GM23338 (cell line): ENCODE data around the gene CDH7. TPM values are rescaled to one million over a fixed set of nuclear protein-coding genes. Genes with fewer than 3 reads are reported as not detected.

Experiments used
- ATAC-seq: fragments of 200-7000 bp; cut with Tn5 transposase; 3 replicates; pipeline ENCODE4 v1.9.1; 2020
- DNase-seq: peaks from one replicate; pipeline ENCODE4 v3.0.0-alpha.2; 2015; ENCODE audit warnings: low spot score
- H2AFZ ChIP-seq: fragments of 200-600 bp; sonication (generic); 2 replicates; pipeline ENCODE4 v1.8.0; 2016; ENCODE audit warnings: antibody characterized with exemption, mild to moderate bottlenecking, moderate library complexity
- H3F3A ChIP-seq: fragments of 200-600 bp; sonication (generic); replicated peaks from 2 replicates; pipeline ENCODE4 v1.8.0; 2017; ENCODE audit warnings: antibody characterized with exemption, mixed run types, low read depth
- H3K27ac ChIP-seq: fragments of 200-600 bp; sonication (generic); 2 replicates; pipeline ENCODE4 v1.6.1; 2016; ENCODE audit warnings: low read depth
- H3K27me3 ChIP-seq: fragments of 200-600 bp; sonication (generic); 2 replicates; pipeline ENCODE4 v1.8.0; 2016; ENCODE audit warnings: mild to moderate bottlenecking, mixed run types, moderate library complexity; ENCODE audit not compliant: insufficient read depth
- H3K36me3 ChIP-seq: fragments of 200-600 bp; sonication (generic); 2 replicates; pipeline ENCODE4 v1.8.0; 2016; ENCODE audit warnings: mild to moderate bottlenecking; ENCODE audit not compliant: insufficient read depth
- H3K4me1 ChIP-seq: fragments of 200-600 bp; sonication (generic); 2 replicates; pipeline ENCODE4 v1.8.0; 2016; ENCODE audit warnings: mild to moderate bottlenecking, moderate library complexity; ENCODE audit not compliant: insufficient read depth
- H3K4me2 ChIP-seq: fragments of 200-600 bp; sonication (generic); 2 replicates; pipeline ENCODE4 v1.7.1; 2017; ENCODE audit warnings: mixed run types
- H3K4me3 ChIP-seq: fragments of 200-600 bp; sonication (generic); 2 replicates; pipeline ENCODE4 v1.6.1; 2016; ENCODE audit warnings: mixed run types
- H3K79me2 ChIP-seq: fragments of 200-600 bp; sonication (generic); replicated peaks from 2 replicates; pipeline ENCODE4 v1.8.0; 2017; ENCODE audit warnings: mild to moderate bottlenecking; ENCODE audit not compliant: insufficient read depth
- H3K9me2 ChIP-seq: fragments of 200-600 bp; sonication (generic); 2 replicates; pipeline ENCODE4 v1.8.0; 2017; ENCODE audit not compliant: insufficient read depth
- H4K20me1 ChIP-seq: fragments of 200-600 bp; sonication (generic); replicated peaks from 2 replicates; pipeline ENCODE4 v1.8.0; 2017; ENCODE audit warnings: mild to moderate bottlenecking; ENCODE audit not compliant: insufficient read depth
- H3K27ac Mint-ChIP-seq: 2 replicates; pipeline ENCODE4 v1.8.0; 2020; ENCODE audit warnings: inconsistent platforms, mild to moderate bottlenecking, moderate library complexity, mixed read lengths
- H3K27me3 Mint-ChIP-seq: 3 replicates; pipeline ENCODE4 v1.8.0; 2022; ENCODE audit warnings: low read depth, mild to moderate bottlenecking, moderate library complexity, mixed read lengths, inconsistent platforms; ENCODE audit not compliant: insufficient read depth, poor library complexity
- H3K36me3 Mint-ChIP-seq: 3 replicates; pipeline ENCODE4 v1.8.0; 2021; ENCODE audit warnings: low read depth, mild to moderate bottlenecking, inconsistent platforms, moderate library complexity, mixed read lengths
- H3K4me1 Mint-ChIP-seq: 3 replicates; pipeline ENCODE4 v1.8.0; 2020; ENCODE audit warnings: mild to moderate bottlenecking, inconsistent platforms, mixed read lengths
- H3K4me3 Mint-ChIP-seq: 3 replicates; pipeline ENCODE4 v1.8.0; 2021; ENCODE audit warnings: moderate library complexity, mild to moderate bottlenecking, inconsistent platforms, mixed read lengths
- H3K9me3 Mint-ChIP-seq: 3 replicates; pipeline ENCODE4 v1.8.0; 2020; ENCODE audit warnings: moderate library complexity, mild to moderate bottlenecking, inconsistent platforms, mixed read lengths
- CREB1 ChIP-seq: fragments of 250-450 bp; sonication (Bioruptor Pico); IDR thresholded peaks from 2 replicates; pipeline ENCODE4 v1.5.0; 2020; ENCODE audit warnings: low read depth, mild to moderate bottlenecking, moderate library complexity
- EZH2 ChIP-seq: fragments of 200-600 bp; sonication (generic); IDR thresholded peaks from one replicate; pipeline ENCODE4 v1.8.0; 2017; ENCODE audit warnings: antibody characterized with exemption, mild to moderate bottlenecking, low read depth; ENCODE audit not compliant: unreplicated experiment
- EZH2phosphoT487 ChIP-seq: fragments of 200-600 bp; sonication (generic); IDR thresholded peaks from one replicate; pipeline ENCODE4 v1.8.1; 2018; ENCODE audit warnings: antibody characterized with exemption; ENCODE audit not compliant: unreplicated experiment
- JUNB ChIP-seq: IDR thresholded peaks from one replicate; pipeline ENCODE4 v1.6.1; 2016; ENCODE audit warnings: antibody characterized with exemption; ENCODE audit not compliant: unreplicated experiment
- NANOG ChIP-seq: IDR thresholded peaks from 2 replicates; pipeline ENCODE4 v1.6.1; 2016; ENCODE audit warnings: antibody characterized with exemption, borderline replicate concordance
- STAT1 ChIP-seq: IDR thresholded peaks from one replicate; pipeline ENCODE4 v1.6.1; 2016; ENCODE audit warnings: antibody characterized with exemption; ENCODE audit not compliant: unreplicated experiment
- ZNF114 ChIP-seq: fragments of 250-450 bp; sonication (Bioruptor Pico); IDR thresholded peaks from 2 replicates; pipeline ENCODE4 v1.5.0; 2020; ENCODE audit warnings: mild to moderate bottlenecking, moderate library complexity
- ZNF331 ChIP-seq: fragments of 250-450 bp; sonication (Bioruptor Pico); IDR thresholded peaks from 2 replicates; pipeline ENCODE4 v1.5.0; 2020; ENCODE audit warnings: low read depth, mild to moderate bottlenecking, moderate library complexity
- polyA plus RNA-seq: library from polyadenylated mRNA; unstranded; fragments of >200 nt; fragmentation: Nextera tagmentation; extraction: Ambion mirVana; gene quantifications from 2 replicates; pipeline ENCODE4 v1.2.1, GENCODE V29; 2016
- total RNA-seq: library from RNA; depleted of rRNA; stranded (reverse); fragments of >200 nt; shearing (Covaris generic); gene quantifications from 2 replicates; pipeline ENCODE4 v1.2.3, GENCODE V29; 2014
- TF ChIP-seq, protein P1 (sequence below), 2 experiments: fragments of 200-600 bp in 1 of 2; sonication (generic) in 1 of 2; conservative IDR thresholded peaks; 2 replicates each; pipeline versions ENCODE4 v1.5.1 to v1.6.1; 2016 to 2017; ENCODE audit warnings: antibody characterized with exemption in 2 of 2, low read depth in 2 of 2, mild to moderate bottlenecking in 2 of 2, moderate library complexity in 1 of 2
- TF ChIP-seq, protein P2 (sequence below): fragments of 250-450 bp; sonication (Bioruptor Pico); IDR thresholded peaks from 2 replicates; pipeline ENCODE4 v1.5.0; 2020; ENCODE audit warnings: mild to moderate bottlenecking, moderate library complexity

CDH7 gene
- total and polyA plus RNA-seq, 2 experiments from 2014 or later, result 1.8 TPM

DNA sequence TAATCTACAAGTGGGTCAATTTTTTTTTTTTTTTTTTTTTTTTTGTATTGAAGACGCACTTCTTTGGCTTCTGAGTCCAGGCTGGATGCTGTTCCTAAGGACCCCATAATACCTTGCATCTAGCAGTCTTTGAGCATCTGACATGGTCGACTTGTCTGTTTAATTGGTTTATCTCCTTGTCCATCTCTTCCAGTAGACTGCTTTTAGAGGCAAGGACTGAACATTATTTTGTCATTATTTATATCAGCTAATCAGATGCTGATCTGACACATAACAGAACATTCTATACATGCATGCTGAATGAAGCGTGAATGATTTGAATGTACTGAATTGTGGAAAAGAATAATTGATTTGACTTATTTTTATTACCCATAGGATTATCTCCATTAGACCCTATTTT is 118.7 kb downstream of the CDH7 start:
- DNase-seq (no peak), ATAC-seq (no peak)
- no peak overlapping the region for H3K4me3 Mint-ChIP-seq
- no peak overlapping the region for H3K27ac Mint-ChIP-seq
- no peaks in the 10 kb centered on the region for H3F3A ChIP-seq
- H3K27ac ChIP-seq, result no peak overlapping the region
- H3K36me3 Mint-ChIP-seq, result no peaks in the 10 kb centered on the region
- no peaks in the 10 kb centered on the region for H3K36me3 ChIP-seq
- H3K27me3 ChIP-seq, result no peaks in the 10 kb centered on the region
- no peaks in the 10 kb centered on the region for H3K4me1 Mint-ChIP-seq
- no peak overlapping the region for H2AFZ ChIP-seq
- no peak overlapping the region for H3K4me2 ChIP-seq
- H4K20me1 ChIP-seq, result no peaks in the 10 kb centered on the region
- no peaks in the 10 kb centered on the region for H3K9me3 Mint-ChIP-seq
- no peaks in the 10 kb centered on the region for H3K9me2 ChIP-seq
- no peaks in the 10 kb centered on the region for H3K27me3 Mint-ChIP-seq
- no peaks in the 10 kb centered on the region for H3K79me2 ChIP-seq
- TF ChIP-seq STAT1 (no peak), EZH2 (no peak), EZH2phosphoT487 (no peak), NANOG (no peak), JUNB (no peak), ZNF114 (CRISPR knock-in tag) (no peak)
- TF ChIP-seq, protein P1, sequence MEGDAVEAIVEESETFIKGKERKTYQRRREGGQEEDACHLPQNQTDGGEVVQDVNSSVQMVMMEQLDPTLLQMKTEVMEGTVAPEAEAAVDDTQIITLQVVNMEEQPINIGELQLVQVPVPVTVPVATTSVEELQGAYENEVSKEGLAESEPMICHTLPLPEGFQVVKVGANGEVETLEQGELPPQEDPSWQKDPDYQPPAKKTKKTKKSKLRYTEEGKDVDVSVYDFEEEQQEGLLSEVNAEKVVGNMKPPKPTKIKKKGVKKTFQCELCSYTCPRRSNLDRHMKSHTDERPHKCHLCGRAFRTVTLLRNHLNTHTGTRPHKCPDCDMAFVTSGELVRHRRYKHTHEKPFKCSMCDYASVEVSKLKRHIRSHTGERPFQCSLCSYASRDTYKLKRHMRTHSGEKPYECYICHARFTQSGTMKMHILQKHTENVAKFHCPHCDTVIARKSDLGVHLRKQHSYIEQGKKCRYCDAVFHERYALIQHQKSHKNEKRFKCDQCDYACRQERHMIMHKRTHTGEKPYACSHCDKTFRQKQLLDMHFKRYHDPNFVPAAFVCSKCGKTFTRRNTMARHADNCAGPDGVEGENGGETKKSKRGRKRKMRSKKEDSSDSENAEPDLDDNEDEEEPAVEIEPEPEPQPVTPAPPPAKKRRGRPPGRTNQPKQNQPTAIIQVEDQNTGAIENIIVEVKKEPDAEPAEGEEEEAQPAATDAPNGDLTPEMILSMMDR (conservative IDR thresholded peaks at IDR 0.05; ENCODE audit: low read depth in 2 of 2), result no peak
- no peak overlapping the region for H3K4me3 ChIP-seq
- no peaks in the 10 kb centered on the region for H3K4me1 ChIP-seq

GRCh38 chr18:65876310-65876709 is 125.5 kb downstream of the CDH7 start:
- no peak overlapping the region for H3K27ac ChIP-seq
- no peaks in the 10 kb centered on the region for H3F3A ChIP-seq
- H3K9me2 ChIP-seq, result no peaks in the 10 kb centered on the region
- H3K9me3 Mint-ChIP-seq, result no peaks in the 10 kb centered on the region
- ATAC-seq, result no peak
- 0 out of 3 replicates have a peak, but pooled peaks cover 2% of the 10 kb centered on the region for H3K4me1 Mint-ChIP-seq
- H3K36me3 Mint-ChIP-seq, result no peaks in the 10 kb centered on the region
- no peak for TF ChIP-seq ZNF331 (CRISPR knock-in tag)
- TF ChIP-seq JUNB, result no peak
- H3K27me3 ChIP-seq, result no peaks in the 10 kb centered on the region
- H3K79me2 ChIP-seq, result no peaks in the 10 kb centered on the region
- DNase-seq, result no peak
- no peak overlapping the region for H3K4me3 ChIP-seq
- H3K4me2 ChIP-seq, result no peak overlapping the region
- H3K36me3 ChIP-seq, result no peaks in the 10 kb centered on the region
- no peak overlapping the region for H3K27ac Mint-ChIP-seq
- no peaks in the 10 kb centered on the region for H3K27me3 Mint-ChIP-seq
- no peak overlapping the region for H3K4me3 Mint-ChIP-seq
- H2AFZ ChIP-seq, result no peak overlapping the region
- H3K4me1 ChIP-seq, result no peaks in the 10 kb centered on the region
- H4K20me1 ChIP-seq, result 0 out of 2 replicates have a peak, but pooled peaks cover 3% of the 10 kb centered on the region

- no peaks in the 10 kb centered on the region for H3K9me3 Mint-ChIP-seq
- H3K36me3 ChIP-seq, result no peaks in the 10 kb centered on the region
- no peak overlapping the region for H3K4me3 ChIP-seq
- H3K4me3 Mint-ChIP-seq, result no peak overlapping the region
- peaks cover 29% of the 10 kb centered on the region for H3K27me3 ChIP-seq
- H3K27ac Mint-ChIP-seq, result no peak overlapping the region
- no peaks in the 10 kb centered on the region for H3K27me3 Mint-ChIP-seq
- no peaks in the 10 kb centered on the region for H3K79me2 ChIP-seq
- no peaks in the 10 kb centered on the region for H3K4me1 ChIP-seq
- no peaks in the 10 kb centered on the region for H4K20me1 ChIP-seq
- H3K4me2 ChIP-seq, result no peak overlapping the region
- no peak for ATAC-seq
- H3K27ac ChIP-seq, result no peak overlapping the region
- no peaks in the 10 kb centered on the region for H3K36me3 Mint-ChIP-seq
- TF ChIP-seq NANOG (no peak), CREB1 (no peak), EZH2phosphoT487 (no peak), STAT1 (no peak), ZNF331 (CRISPR knock-in tag) (no peak)
- TF ChIP-seq, protein P2, sequence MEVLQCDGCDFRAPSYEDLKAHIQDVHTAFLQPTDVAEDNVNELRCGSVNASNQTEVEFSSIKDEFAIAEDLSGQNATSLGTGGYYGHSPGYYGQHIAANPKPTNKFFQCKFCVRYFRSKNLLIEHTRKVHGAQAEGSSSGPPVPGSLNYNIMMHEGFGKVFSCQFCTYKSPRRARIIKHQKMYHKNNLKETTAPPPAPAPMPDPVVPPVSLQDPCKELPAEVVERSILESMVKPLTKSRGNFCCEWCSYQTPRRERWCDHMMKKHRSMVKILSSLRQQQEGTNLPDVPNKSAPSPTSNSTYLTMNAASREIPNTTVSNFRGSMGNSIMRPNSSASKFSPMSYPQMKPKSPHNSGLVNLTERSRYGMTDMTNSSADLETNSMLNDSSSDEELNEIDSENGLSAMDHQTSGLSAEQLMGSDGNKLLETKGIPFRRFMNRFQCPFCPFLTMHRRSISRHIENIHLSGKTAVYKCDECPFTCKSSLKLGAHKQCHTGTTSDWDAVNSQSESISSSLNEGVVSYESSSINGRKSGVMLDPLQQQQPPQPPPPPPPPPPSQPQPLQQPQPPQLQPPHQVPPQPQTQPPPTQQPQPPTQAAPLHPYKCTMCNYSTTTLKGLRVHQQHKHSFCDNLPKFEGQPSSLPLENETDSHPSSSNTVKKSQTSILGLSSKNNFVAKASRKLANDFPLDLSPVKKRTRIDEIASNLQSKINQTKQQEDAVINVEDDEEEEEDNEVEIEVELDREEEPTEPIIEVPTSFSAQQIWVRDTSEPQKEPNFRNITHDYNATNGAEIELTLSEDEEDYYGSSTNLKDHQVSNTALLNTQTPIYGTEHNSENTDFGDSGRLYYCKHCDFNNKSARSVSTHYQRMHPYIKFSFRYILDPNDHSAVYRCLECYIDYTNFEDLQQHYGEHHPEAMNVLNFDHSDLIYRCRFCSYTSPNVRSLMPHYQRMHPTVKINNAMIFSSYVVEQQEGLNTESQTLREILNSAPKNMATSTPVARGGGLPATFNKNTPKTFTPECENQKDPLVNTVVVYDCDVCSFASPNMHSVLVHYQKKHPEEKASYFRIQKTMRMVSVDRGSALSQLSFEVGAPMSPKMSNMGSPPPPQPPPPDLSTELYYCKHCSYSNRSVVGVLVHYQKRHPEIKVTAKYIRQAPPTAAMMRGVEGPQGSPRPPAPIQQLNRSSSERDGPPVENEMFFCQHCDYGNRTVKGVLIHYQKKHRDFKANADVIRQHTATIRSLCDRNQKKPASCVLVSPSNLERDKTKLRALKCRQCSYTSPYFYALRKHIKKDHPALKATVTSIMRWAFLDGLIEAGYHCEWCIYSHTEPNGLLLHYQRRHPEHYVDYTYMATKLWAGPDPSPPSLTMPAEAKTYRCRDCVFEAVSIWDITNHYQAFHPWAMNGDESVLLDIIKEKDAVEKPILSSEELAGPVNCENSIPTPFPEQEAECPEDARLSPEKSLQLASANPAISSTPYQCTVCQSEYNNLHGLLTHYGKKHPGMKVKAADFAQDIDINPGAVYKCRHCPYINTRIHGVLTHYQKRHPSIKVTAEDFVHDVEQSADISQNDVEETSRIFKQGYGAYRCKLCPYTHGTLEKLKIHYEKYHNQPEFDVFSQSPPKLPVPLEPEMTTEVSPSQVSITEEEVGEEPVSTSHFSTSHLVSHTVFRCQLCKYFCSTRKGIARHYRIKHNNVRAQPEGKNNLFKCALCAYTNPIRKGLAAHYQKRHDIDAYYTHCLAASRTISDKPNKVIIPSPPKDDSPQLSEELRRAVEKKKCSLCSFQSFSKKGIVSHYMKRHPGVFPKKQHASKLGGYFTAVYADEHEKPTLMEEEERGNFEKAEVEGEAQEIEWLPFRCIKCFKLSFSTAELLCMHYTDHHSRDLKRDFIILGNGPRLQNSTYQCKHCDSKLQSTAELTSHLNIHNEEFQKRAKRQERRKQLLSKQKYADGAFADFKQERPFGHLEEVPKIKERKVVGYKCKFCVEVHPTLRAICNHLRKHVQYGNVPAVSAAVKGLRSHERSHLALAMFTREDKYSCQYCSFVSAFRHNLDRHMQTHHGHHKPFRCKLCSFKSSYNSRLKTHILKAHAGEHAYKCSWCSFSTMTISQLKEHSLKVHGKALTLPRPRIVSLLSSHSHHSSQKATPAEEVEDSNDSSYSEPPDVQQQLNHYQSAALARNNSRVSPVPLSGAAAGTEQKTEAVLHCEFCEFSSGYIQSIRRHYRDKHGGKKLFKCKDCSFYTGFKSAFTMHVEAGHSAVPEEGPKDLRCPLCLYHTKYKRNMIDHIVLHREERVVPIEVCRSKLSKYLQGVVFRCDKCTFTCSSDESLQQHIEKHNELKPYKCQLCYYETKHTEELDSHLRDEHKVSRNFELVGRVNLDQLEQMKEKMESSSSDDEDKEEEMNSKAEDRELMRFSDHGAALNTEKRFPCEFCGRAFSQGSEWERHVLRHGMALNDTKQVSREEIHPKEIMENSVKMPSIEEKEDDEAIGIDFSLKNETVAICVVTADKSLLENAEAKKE (CRISPR knock-in tag), result no peak
- H2AFZ ChIP-seq, result no peak overlapping the region
- H3K4me1 Mint-ChIP-seq, result no peaks in the 10 kb centered on the region
- no peaks in the 10 kb centered on the region for H3K9me2 ChIP-seq
- no peaks in the 10 kb centered on the region for H3F3A ChIP-seq
- no peak for DNase-seq
Observed at GRCh38 chr18:65897292-65897691, 146.5 kb downstream of the CDH7 start.
